H9 (cell line): Measurements from ENCODE around the gene DENND4B. TPM values are rescaled to one million over a fixed set of nuclear protein-coding genes. Genes with fewer than 3 reads are reported as not detected.
A peak's percentile ranks its signal among the peaks of the same experiment; 100 is the strongest.
"Not testable (repeated sequence)": the region's sequence is repeated elsewhere in the genome, so short reads cannot be mapped to it uniquely, and the experiment has no call there.

ENCODE experiments used
- DNase-seq: peaks from one replicate; pipeline ENCODE4 v3.0.0-alpha.2; 2017
- H2AFZ ChIP-seq: one replicate; pipeline ENCODE4 v1.6.1; 2013; ENCODE audit warnings: mild to moderate bottlenecking, low read length, control low read depth, moderate library complexity
- H2AK5ac ChIP-seq: 2 replicates; pipeline ENCODE4 v1.6.1; 2013; ENCODE audit warnings: low read length, control low read depth, mixed read lengths; ENCODE audit not compliant: insufficient read length
- H2BK120ac ChIP-seq: one replicate; pipeline ENCODE4 v1.6.1; 2013; ENCODE audit warnings: low read depth, mild to moderate bottlenecking, low read length, control low read depth, inconsistent platforms; ENCODE audit not compliant: poor library complexity, severe bottlenecking
- H2BK12ac ChIP-seq: 2 replicates; pipeline ENCODE4 v1.6.1; 2013; ENCODE audit warnings: low read length, control low read depth, mixed read lengths, low read depth; ENCODE audit not compliant: insufficient read length
- H2BK15ac ChIP-seq: 2 replicates; pipeline ENCODE4 v1.6.1; 2013; ENCODE audit warnings: low read depth, low read length, control low read depth
- H2BK20ac ChIP-seq: one replicate; pipeline ENCODE4 v1.6.1; 2013; ENCODE audit warnings: low read depth, mild to moderate bottlenecking, low read length, control low read depth, inconsistent platforms; ENCODE audit not compliant: poor library complexity, severe bottlenecking
- H2BK5ac ChIP-seq: 2 replicates; pipeline ENCODE4 v1.6.1; 2013; ENCODE audit warnings: low read length, control low read depth, mixed read lengths; ENCODE audit not compliant: insufficient read length
- H3K14ac ChIP-seq: 2 replicates; pipeline ENCODE4 v1.6.1; 2013; ENCODE audit warnings: low read length, control low read depth; ENCODE audit not compliant: insufficient read depth
- H3K18ac ChIP-seq: 2 replicates; pipeline ENCODE4 v1.6.1; 2013; ENCODE audit warnings: low read depth, mild to moderate bottlenecking, mixed read lengths, low read length, control low read depth; ENCODE audit not compliant: insufficient read length
- H3K23ac ChIP-seq: 2 replicates; pipeline ENCODE4 v1.6.1; 2013; ENCODE audit warnings: low read length, control low read depth, mixed read lengths, low read depth; ENCODE audit not compliant: insufficient read length
- H3K23me2 ChIP-seq: 2 replicates; pipeline ENCODE4 v1.6.1; 2013; ENCODE audit warnings: low read depth, mild to moderate bottlenecking, mixed read lengths, low read length, control low read depth; ENCODE audit not compliant: insufficient read length, poor library complexity, severe bottlenecking
- H3K27ac ChIP-seq: 2 replicates; pipeline ENCODE4 v1.5.1; 2013; ENCODE audit warnings: low read length, control low read depth, mixed read lengths, low read depth; ENCODE audit not compliant: insufficient read length
- H3K27me3 ChIP-seq: 2 replicates; pipeline ENCODE4 v1.6.1; 2013; ENCODE audit warnings: low read length, control low read depth, inconsistent platforms; ENCODE audit not compliant: insufficient read depth
- H3K4ac ChIP-seq: 2 replicates; pipeline ENCODE4 v1.6.1; 2013; ENCODE audit warnings: low read depth, mild to moderate bottlenecking, control low read depth, inconsistent platforms, low read length, moderate library complexity
- H3K4me1 ChIP-seq: 2 replicates; pipeline ENCODE4 v1.6.1; 2013; ENCODE audit warnings: low read length, control low read depth, inconsistent platforms; ENCODE audit not compliant: insufficient read depth
- H3K4me2 ChIP-seq: 2 replicates; pipeline ENCODE4 v1.6.1; 2013; ENCODE audit warnings: low read length, control low read depth, mixed read lengths; ENCODE audit not compliant: insufficient read length, insufficient read depth
- H3K56ac ChIP-seq: 2 replicates; pipeline ENCODE4 v1.6.1; 2013; ENCODE audit warnings: low read depth, mild to moderate bottlenecking, mixed read lengths, low read length, control low read depth; ENCODE audit not compliant: insufficient read length
- H3K79me1 ChIP-seq: 2 replicates; pipeline ENCODE4 v1.6.1; 2013; ENCODE audit warnings: low read depth, mild to moderate bottlenecking, moderate library complexity, low read length, control low read depth, inconsistent platforms; ENCODE audit not compliant: insufficient read depth, poor library complexity, severe bottlenecking
- H3K79me2 ChIP-seq: 2 replicates; pipeline ENCODE4 v1.6.1; 2013; ENCODE audit warnings: low read length, control low read depth, inconsistent platforms; ENCODE audit not compliant: insufficient read depth
- H3K9ac ChIP-seq: 2 replicates; pipeline ENCODE4 v1.6.1; 2013; ENCODE audit warnings: low read length, control low read depth, mixed read lengths; ENCODE audit not compliant: insufficient read length; ENCODE audit errors: extremely low read depth
- H3K9me3 ChIP-seq: one replicate; pipeline ENCODE4 v1.6.1; 2013; ENCODE audit warnings: low read depth, low read length, inconsistent platforms; ENCODE audit not compliant: control insufficient read depth
- H3T11ph ChIP-seq: one replicate; pipeline ENCODE4 v1.6.1; 2013; ENCODE audit warnings: mild to moderate bottlenecking, low read length, control low read depth, inconsistent platforms
- H4K20me1 ChIP-seq: one replicate; pipeline ENCODE4 v1.6.1; 2013; ENCODE audit not compliant: control insufficient read depth, insufficient read length, insufficient read depth
- H4K5ac ChIP-seq: 2 replicates; pipeline ENCODE4 v1.6.1; 2013; ENCODE audit warnings: low read depth, mild to moderate bottlenecking, mixed read lengths, low read length, control low read depth; ENCODE audit not compliant: insufficient read length
- H4K8ac ChIP-seq: replicated peaks from 2 replicates; pipeline ENCODE4 v1.6.1; 2013; ENCODE audit warnings: low read length, control low read depth, mixed read lengths, low read depth; ENCODE audit not compliant: insufficient read length
- H4K91ac ChIP-seq: 2 replicates; pipeline ENCODE4 v1.6.1; 2013; ENCODE audit warnings: low read depth, mild to moderate bottlenecking, moderate library complexity, mixed read lengths, low read length, control low read depth; ENCODE audit not compliant: insufficient read length
- H3K27ac Mint-ChIP-seq, 3 experiments: 2 replicates in 2 of 3; 3 replicates in 1 of 3; pipeline ENCODE4 v1.8.0; 2020 to 2021; ENCODE audit warnings: mixed read lengths in 3 of 3, mild to moderate bottlenecking in 1 of 3, moderate library complexity in 1 of 3
- H3K27me3 Mint-ChIP-seq: 2 replicates; pipeline ENCODE4 v1.8.0; 2021; ENCODE audit warnings: low read depth, mild to moderate bottlenecking, moderate library complexity, mixed read lengths
- H3K36me3 Mint-ChIP-seq, 3 experiments: 2 replicates in 2 of 3; 3 replicates in 1 of 3; pipeline ENCODE4 v1.8.0; 2020 to 2021; ENCODE audit warnings: low read depth in 3 of 3, mixed read lengths in 3 of 3; ENCODE audit not compliant: insufficient read depth in 1 of 3
- H3K4me1 Mint-ChIP-seq, 2 experiments: 2 replicates each; pipeline ENCODE4 v1.8.0; 2020; ENCODE audit warnings: mixed read lengths in 2 of 2
- H3K4me3 Mint-ChIP-seq, 2 experiments: 2 replicates in 1 of 2; 3 replicates in 1 of 2; pipeline ENCODE4 v1.8.0; 2020 to 2021; ENCODE audit warnings: mild to moderate bottlenecking in 2 of 2, mixed read lengths in 2 of 2, moderate library complexity in 1 of 2
- H3K9me3 Mint-ChIP-seq, 2 experiments: 2 replicates in 1 of 2; 3 replicates in 1 of 2; pipeline ENCODE4 v1.8.0; 2020; ENCODE audit warnings: mild to moderate bottlenecking in 2 of 2, mixed read lengths in 2 of 2, moderate library complexity in 1 of 2
- WGBS: extraction: QIAGEN DNeasy Blood & Tissue Kit; methylation state at CpG from one replicate; pipeline ENCODE4 v1.1.7; 2013; ENCODE audit warnings: missing lambda C conversion rate, low lambda C conversion rate, mixed read lengths; ENCODE audit not compliant: insufficient read length; ENCODE audit errors: extremely low coverage; 5-methylcytosine and 5-hydroxymethylcytosine counted together
- total RNA-seq: library from RNA; stranded (reverse); gene quantifications from 2 replicates; pipeline ENCODE4 v1.2.1, GENCODE V29; 2021

DENND4B gene
- total RNA-seq, 1 experiment from 2014 or later: 84.6 TPM

GRCh38 chr1:153979091-153979490, 32.6 kb upstream of the DENND4B start:
- not testable (repeated sequence) for H3K9ac ChIP-seq, H2BK15ac ChIP-seq, H3K4ac ChIP-seq, DNase-seq, H3K79me2 ChIP-seq, H2BK120ac ChIP-seq, H4K91ac ChIP-seq, H3K9me3 Mint-ChIP-seq, H4K5ac ChIP-seq, H2AFZ ChIP-seq, H4K20me1 ChIP-seq, H4K8ac ChIP-seq, H3K18ac ChIP-seq, H3K9me3 ChIP-seq, H3K14ac ChIP-seq, H3K27me3 Mint-ChIP-seq, H3K79me1 ChIP-seq, H2AK5ac ChIP-seq, H3K23me2 ChIP-seq, H3T11ph ChIP-seq, H3K4me1 ChIP-seq, H3K23ac ChIP-seq, H3K27me3 ChIP-seq, H2BK5ac ChIP-seq, H2BK20ac ChIP-seq, H3K27ac ChIP-seq, H3K4me2 ChIP-seq, H3K56ac ChIP-seq, H2BK12ac ChIP-seq, H3K27ac Mint-ChIP-seq
- Mint-ChIP-seq H3K4me1 (peaks cover 19 to 27% of the 10 kb centered on the region in 2 experiments), H3K36me3 (peaks cover 31 to 73% (median 57%) of the 10 kb centered on the region in 3 experiments), H3K4me3 (peak overlapping the region in 1 of 2 experiments; percentile 99; a peak in 1 of 5 replicates)
- no CpG with 5 or more reads among the region's 12 CpGs for WGBS
